Measurements from ENCODE around the gene ISG15. TPM values are rescaled to one million over a fixed set of nuclear protein-coding genes. Genes with fewer than 3 reads are reported as not detected.

Gene ISG15
- total and polyA plus RNA-seq, 7 donors, result 2.9 to 22.1 (median 12.4) TPM

DNA sequence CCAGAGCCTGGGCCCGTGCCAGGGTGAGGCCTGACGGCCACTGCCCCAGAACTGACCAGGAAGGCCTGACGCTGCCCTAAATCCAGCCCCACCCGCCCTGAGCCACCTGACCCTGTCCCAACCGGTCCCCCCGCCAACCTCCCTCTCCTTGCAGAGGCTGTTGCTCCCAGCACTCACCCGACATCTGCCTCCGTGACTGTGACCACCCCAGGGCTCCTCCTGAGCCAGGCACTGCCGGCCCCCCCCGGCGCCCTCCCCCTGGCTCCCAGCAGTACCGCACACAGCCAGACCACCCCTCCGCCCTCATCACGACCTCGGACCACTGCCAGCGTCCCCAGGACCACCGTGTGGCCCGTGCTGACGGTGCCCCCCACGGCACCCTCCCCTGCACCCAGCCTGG is 32.9 kb downstream of the ISG15 start:
- WGBS, 3 donors, result 89 to 95% (median 93%) methylated on average over 17 to 20 of the region's 20 CpGs
- H3K27me3 ChIP-seq (ENCODE audit: insufficient read depth in 3 of 3, low read length in 2 of 3), result peaks cover 0 to 1% (median 0%) of the 10 kb centered on the region in 3 donors
- H3K27ac ChIP-seq, result no peak overlapping the region
- H3K4me1 ChIP-seq, result no peaks in the 10 kb centered on the region
- TF ChIP-seq, protein P1, sequence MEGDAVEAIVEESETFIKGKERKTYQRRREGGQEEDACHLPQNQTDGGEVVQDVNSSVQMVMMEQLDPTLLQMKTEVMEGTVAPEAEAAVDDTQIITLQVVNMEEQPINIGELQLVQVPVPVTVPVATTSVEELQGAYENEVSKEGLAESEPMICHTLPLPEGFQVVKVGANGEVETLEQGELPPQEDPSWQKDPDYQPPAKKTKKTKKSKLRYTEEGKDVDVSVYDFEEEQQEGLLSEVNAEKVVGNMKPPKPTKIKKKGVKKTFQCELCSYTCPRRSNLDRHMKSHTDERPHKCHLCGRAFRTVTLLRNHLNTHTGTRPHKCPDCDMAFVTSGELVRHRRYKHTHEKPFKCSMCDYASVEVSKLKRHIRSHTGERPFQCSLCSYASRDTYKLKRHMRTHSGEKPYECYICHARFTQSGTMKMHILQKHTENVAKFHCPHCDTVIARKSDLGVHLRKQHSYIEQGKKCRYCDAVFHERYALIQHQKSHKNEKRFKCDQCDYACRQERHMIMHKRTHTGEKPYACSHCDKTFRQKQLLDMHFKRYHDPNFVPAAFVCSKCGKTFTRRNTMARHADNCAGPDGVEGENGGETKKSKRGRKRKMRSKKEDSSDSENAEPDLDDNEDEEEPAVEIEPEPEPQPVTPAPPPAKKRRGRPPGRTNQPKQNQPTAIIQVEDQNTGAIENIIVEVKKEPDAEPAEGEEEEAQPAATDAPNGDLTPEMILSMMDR (IDR thresholded peaks at IDR 0.05), result no peak
- intact Hi-C loops (cut with DNase I), result no loop called here
- DNase-seq (no peak), ATAC-seq (no peak)
- no peaks in the 10 kb centered on the region for H3K9me3 ChIP-seq
- H3K36me3 ChIP-seq (ENCODE audit: insufficient read depth in 1 of 2, low read depth in 1 of 2), result no peaks in the 10 kb centered on the region
- H3K4me3 ChIP-seq, result no peak overlapping the region

DNA sequence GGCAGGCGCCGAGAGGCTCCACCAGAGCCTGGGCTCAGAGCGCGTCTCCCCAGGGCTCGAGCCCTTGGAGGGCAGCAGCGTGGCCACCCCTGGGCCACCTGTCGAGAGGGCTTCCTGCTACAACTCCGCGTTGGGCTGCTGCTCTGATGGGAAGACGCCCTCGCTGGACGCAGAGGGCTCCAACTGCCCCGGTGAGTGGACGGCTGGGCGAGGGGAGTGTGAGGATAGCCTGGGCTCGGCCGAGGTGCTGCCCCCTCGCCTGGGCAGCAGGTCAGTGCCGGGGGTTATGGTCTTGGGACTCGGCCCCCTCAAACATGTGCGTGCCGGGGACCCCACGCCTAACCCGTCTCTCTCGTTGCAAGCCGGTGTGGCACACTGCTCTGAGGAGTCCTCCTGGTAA is 33.5 kb downstream of the ISG15 start:
- Histone ChIP-seq H3K9me3 (no peaks in the 10 kb centered on the region), H3K27me3 (ENCODE audit: insufficient read depth in 3 of 3, low read length in 2 of 3) (no peaks in the 10 kb centered on the region), H3K36me3 (ENCODE audit: insufficient read depth in 1 of 2, low read depth in 1 of 2) (no peaks in the 10 kb centered on the region), H3K4me3 (no peak overlapping the region), H3K4me1 (no peaks in the 10 kb centered on the region), H3K27ac (no peak overlapping the region)
- TF ChIP-seq, protein P1 (IDR thresholded peaks at IDR 0.05), result no peak
- ATAC-seq (no peak), DNase-seq (no peak)
- 95 to 96% (median 95%) methylated on average over 22 to 26 of the region's 26 CpGs for WGBS, 3 donors
- intact Hi-C loops (cut with DNase I), result no loop called here

DNA sequence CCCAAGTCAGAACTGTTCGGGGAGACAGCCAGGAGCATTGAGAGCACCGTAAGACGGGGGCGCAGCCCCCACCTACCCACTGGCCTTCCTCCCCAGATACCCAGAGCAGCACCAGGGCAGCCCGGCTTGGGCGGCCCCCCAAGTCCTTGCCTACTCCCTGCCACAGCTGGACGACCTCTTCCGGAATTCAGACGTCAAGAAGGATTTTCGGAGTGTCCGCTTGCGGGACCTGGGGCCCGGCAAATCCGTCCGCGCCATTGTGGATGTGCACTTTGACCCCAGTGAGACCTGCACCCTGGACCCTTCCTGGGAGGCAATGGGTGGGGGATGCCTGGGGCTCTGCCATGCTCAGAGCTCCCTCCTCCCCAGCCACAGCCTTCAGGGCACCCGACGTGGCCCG is 34.1 kb downstream of the ISG15 start:
- TF ChIP-seq, protein P1 (IDR thresholded peaks at IDR 0.05), result no peak
- Histone ChIP-seq H3K36me3 (ENCODE audit: insufficient read depth in 1 of 2, low read depth in 1 of 2) (no peaks in the 10 kb centered on the region), H3K4me1 (no peaks in the 10 kb centered on the region), H3K4me3 (no peak overlapping the region), H3K27ac (no peak overlapping the region), H3K27me3 (ENCODE audit: insufficient read depth in 3 of 3, low read length in 2 of 3) (no peaks in the 10 kb centered on the region), H3K9me3 (no peaks in the 10 kb centered on the region)
- intact Hi-C loops (cut with DNase I), result no loop called here
- DNase-seq, result no peak
- 92 to 95% (median 93%) methylated on average over 16 to 19 of the region's 19 CpGs for WGBS, 3 donors
- ATAC-seq, result no peak

DNA sequence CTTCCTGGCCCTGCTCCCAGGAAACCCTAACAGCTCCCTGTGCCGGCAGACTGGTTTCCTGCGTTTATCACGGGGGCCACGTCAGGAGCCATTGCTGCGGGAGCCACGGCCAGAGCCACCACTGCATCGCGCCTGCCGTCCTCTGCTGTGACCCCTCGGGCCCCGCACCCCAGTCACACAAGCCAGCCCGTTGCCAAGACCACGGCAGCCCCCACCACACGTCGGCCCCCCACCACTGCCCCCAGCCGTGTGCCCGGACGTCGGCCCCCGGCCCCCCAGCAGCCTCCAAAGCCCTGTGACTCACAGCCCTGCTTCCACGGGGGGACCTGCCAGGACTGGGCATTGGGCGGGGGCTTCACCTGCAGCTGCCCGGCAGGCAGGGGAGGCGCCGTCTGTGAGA is 34.7 kb downstream of the ISG15 start:
- Histone ChIP-seq H3K36me3 (ENCODE audit: insufficient read depth in 1 of 2, low read depth in 1 of 2) (no peaks in the 10 kb centered on the region), H3K27ac (no peak overlapping the region), H3K27me3 (ENCODE audit: insufficient read depth in 3 of 3, low read length in 2 of 3) (no peaks in the 10 kb centered on the region), H3K4me3 (no peak overlapping the region), H3K9me3 (no peaks in the 10 kb centered on the region), H3K4me1 (no peaks in the 10 kb centered on the region)
- ATAC-seq (no peak), DNase-seq (no peak)
- 88 to 92% (median 89%) methylated on average over 21 to 25 of the region's 25 CpGs for WGBS, 3 donors
- TF ChIP-seq, protein P1 (IDR thresholded peaks at IDR 0.05), result no peak
- intact Hi-C loops (cut with DNase I), result no loop called here

DNA sequence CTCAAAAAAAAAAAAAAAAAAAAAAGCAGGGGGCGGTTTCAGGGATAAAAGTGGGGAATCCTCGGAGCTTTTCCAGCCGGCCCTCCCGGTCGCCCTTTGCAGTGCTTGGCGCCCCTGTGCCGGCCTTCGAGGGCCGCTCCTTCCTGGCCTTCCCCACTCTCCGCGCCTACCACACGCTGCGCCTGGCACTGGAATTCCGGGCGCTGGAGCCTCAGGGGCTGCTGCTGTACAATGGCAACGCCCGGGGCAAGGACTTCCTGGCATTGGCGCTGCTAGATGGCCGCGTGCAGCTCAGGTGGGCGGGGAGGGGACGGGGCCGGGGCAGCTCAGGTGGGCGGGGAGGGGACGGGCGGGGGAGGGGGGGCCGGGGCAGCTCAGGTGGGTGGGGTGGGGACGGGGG is 35.5 kb downstream of the ISG15 start:
- Histone ChIP-seq H3K36me3 (ENCODE audit: insufficient read depth in 1 of 2, low read depth in 1 of 2) (no peaks in the 10 kb centered on the region), H3K27ac (no peak overlapping the region), H3K27me3 (ENCODE audit: insufficient read depth in 3 of 3, low read length in 2 of 3) (no peaks in the 10 kb centered on the region), H3K4me1 (no peaks in the 10 kb centered on the region), H3K9me3 (no peaks in the 10 kb centered on the region), H3K4me3 (no peak overlapping the region)
- 83 to 97% (median 87%) methylated on average over 17 to 28 of the region's 28 CpGs for WGBS, 3 donors
- ATAC-seq (no peak), DNase-seq (no peak)
- intact Hi-C loops (cut with DNase I), result no loop called here
- TF ChIP-seq, protein P1 (IDR thresholded peaks at IDR 0.05), result no peak
